ENCODE measurements around the gene WDPCP. TPM values are rescaled to one million over a fixed set of nuclear protein-coding genes. Genes with fewer than 3 reads are reported as not detected.
"Not testable (repeated sequence)": the region's sequence is repeated elsewhere in the genome, so short reads cannot be mapped to it uniquely, and the experiment has no call there.

Gene WDPCP
- total RNA-seq, 2 donors from 2014 or later, result 8.4 to 10.1 TPM

GRCh38 chr2:63572001-63572400 is 16.3 kb downstream of the WDPCP start:
- no peak overlapping the region for H3K27ac Mint-ChIP-seq
- ATAC-seq, result no peak
- H3K36me3 Mint-ChIP-seq, result peaks cover 26 to 42% of the 10 kb centered on the region in 2 donors
- DNase-seq (ENCODE audit: low spot score in 2 of 2), result no peak
- peaks cover 7 to 12% of the 10 kb centered on the region in 2 donors for H3K9me3 Mint-ChIP-seq

- DNase-seq (ENCODE audit: low spot score in 2 of 2), result no peak
- Mint-ChIP-seq H3K9me3 (peaks cover 12 to 14% of the 10 kb centered on the region in 2 donors), H3K36me3 (peaks cover 31 to 49% of the 10 kb centered on the region in 2 donors), H3K27ac (no peak overlapping the region)
- no peak for ATAC-seq
Measured at GRCh38 chr2:63571291-63571690, 17.0 kb downstream of the WDPCP start.

DNA sequence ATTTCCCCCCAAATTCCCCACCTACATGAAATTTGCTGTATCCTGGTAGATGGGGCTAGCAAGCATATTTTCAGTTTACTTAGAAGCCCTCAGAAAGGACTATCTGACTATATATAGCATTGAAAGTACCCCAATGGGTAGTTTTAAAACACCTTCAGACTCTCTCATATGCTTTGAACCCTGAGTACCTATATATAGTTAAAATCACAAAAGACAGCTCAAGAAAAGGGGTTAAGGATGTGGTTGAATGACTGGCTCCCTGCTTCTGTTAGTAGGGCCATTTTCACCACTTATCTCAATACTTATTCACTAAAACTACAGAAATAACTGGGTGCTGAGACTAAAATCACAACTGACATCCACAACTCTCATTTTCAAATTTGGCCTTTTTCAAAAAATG is 18.5 kb downstream of the WDPCP start:
- Mint-ChIP-seq H3K27ac (no peak overlapping the region), H3K36me3 (peaks cover 35 to 52% of the 10 kb centered on the region in 2 donors), H3K9me3 (peaks cover 14 to 19% of the 10 kb centered on the region in 2 donors)
- DNase-seq (ENCODE audit: low spot score in 2 of 2) (no peak), ATAC-seq (peak in 1 of 2 donors; percentile 48)

DNA sequence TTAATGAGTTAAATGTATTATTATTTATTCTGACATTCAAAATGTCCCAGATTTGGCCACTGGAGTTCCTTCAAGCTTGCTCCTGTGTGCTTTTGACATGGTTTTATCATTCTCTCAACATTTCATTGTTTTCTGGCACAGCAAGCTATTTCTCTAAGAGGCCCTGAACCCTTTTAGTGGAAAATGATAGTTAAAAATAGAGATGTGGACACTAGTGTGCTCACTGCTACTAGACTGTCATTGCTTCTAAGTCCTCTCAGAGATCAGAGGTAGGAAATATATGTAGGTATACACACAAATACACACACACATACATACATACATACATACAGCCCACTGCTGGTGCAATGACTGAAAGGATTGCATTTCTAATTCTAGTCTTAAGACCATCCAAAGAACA is 25.5 kb downstream of the WDPCP start:
- Mint-ChIP-seq H3K27ac (no peak overlapping the region), H3K36me3 (peaks cover 40 to 45% of the 10 kb centered on the region in 2 donors), H3K9me3 (peaks cover 14 to 23% of the 10 kb centered on the region in 2 donors)
- no peak for DNase-seq (ENCODE audit: low spot score in 2 of 2)
- ATAC-seq, result no peak

GRCh38 chr2:63558922-63559321 is 29.4 kb downstream of the WDPCP start:
- Mint-ChIP-seq H3K36me3 (peaks cover 48 to 51% of the 10 kb centered on the region in 2 donors), H3K9me3 (peaks cover 25 to 28% of the 10 kb centered on the region in 2 donors)
- not testable (repeated sequence) for ATAC-seq; H3K27ac Mint-ChIP-seq; DNase-seq (ENCODE audit: low spot score in 2 of 2)

DNA sequence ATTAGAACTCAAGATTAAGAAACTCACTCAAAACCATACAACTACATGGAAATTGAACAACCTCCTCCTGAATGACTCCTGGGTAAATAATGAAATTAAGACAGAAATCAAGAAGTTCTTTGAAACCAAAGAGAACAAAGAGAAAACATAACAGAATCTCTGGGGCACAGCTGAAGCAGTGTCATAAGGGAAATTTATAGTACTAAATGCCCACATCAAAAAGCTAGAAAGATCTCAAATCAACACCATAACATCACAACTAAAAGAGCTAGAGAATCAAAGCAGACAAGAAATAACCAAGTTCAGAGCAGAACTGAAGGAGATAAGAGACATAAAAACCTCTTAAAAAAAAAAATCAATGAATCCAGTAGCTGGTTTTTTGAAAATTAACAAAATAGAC is 30.5 kb downstream of the WDPCP start:
- Mint-ChIP-seq H3K36me3 (peaks cover 48 to 51% of the 10 kb centered on the region in 2 donors), H3K9me3 (peaks cover 25 to 28% of the 10 kb centered on the region in 2 donors), H3K27ac (peak overlapping the region in 1 of 2 donors; percentile 3)
- ATAC-seq, result peak in 1 of 2 donors; percentile 73
- DNase-seq (ENCODE audit: low spot score in 2 of 2), result not testable (repeated sequence)

- DNase-seq (ENCODE audit: low spot score in 2 of 2) (no peak), ATAC-seq (no peak)
- Mint-ChIP-seq H3K27ac (no peak overlapping the region), H3K36me3 (peaks cover 43% of the 10 kb centered on the region in 2 donors), H3K9me3 (peaks cover 22% of the 10 kb centered on the region in 2 donors)
Measured at GRCh38 chr2:63555931-63556330, 32.3 kb downstream of the WDPCP start.

DNA sequence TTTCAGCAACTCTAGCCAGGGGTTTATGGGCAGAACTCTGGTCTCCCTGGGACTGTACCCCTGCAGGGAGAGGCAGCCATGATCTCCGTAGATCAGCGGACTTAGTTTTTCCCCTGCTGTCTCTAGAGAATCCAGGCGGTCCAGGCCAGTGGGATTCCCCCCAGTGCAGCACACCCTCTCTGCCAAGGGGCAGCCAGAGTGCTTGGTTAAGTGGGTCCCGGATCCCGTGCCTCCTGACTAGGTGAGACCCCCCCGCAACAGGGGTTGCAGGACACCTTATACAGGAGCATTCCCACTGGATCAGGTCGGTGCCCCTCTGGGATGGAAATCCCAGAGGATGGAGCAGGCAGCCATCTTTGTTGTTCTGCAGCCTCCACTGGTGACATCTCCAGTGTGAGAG is 33.0 kb downstream of the WDPCP start:
- ATAC-seq, result no peak
- DNase-seq (ENCODE audit: low spot score in 2 of 2), result no peak
- Mint-ChIP-seq H3K27ac (no peak overlapping the region), H3K9me3 (peaks cover 20 to 24% of the 10 kb centered on the region in 2 donors), H3K36me3 (peaks cover 38 to 43% of the 10 kb centered on the region in 2 donors)

GRCh38 chr2:63553049-63553448 is 35.2 kb downstream of the WDPCP start:
- peaks cover 26 to 27% of the 10 kb centered on the region in 2 donors for H3K36me3 Mint-ChIP-seq
- no peak overlapping the region for H3K27ac Mint-ChIP-seq
- H3K9me3 Mint-ChIP-seq, result peaks cover 18 to 29% of the 10 kb centered on the region in 2 donors
- ATAC-seq (no peak), DNase-seq (ENCODE audit: low spot score in 2 of 2) (no peak)

- H3K36me3 Mint-ChIP-seq, result no peaks in the 10 kb centered on the region
- DNase-seq (ENCODE audit: low spot score in 2 of 2) (no peak), ATAC-seq (no peak)
- peaks cover 3% of the 10 kb centered on the region in 2 donors for H3K9me3 Mint-ChIP-seq
- H3K27ac Mint-ChIP-seq, result no peak overlapping the region
Measured at GRCh38 chr2:63545023-63545422, 43.3 kb downstream of the WDPCP start.

DNA sequence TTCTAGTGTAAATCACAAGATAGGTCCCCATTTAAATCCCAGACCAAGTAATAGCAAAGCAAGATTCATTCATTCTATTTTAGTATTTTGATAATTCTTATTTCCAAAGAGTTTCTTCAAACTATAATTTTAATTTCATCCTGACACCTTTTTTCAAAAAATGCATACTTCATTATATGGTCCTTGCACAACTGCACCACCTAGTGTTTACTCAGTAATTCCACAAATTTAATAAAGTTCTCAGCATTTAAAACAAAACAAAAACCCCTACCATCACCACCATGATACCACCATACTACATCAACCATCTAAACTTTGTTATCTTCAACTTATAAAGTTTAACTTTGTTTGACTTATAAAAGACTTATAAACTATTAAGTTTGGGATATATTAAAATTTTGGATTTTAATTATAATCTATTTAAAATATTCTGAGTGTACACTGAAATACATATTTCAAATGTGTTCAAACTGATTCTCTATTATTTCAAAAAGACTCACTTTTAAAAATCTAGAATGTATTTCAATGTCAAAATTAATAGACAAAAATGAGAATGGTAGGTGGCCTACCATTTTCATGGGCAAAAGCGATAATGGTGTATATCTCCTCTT is 44.2 kb downstream of the WDPCP start:
- Mint-ChIP-seq H3K36me3 (no peaks in the 10 kb centered on the region), H3K27ac (no peak overlapping the region), H3K9me3 (no peaks in the 10 kb centered on the region)
- DNase-seq (ENCODE audit: low spot score in 2 of 2), result no peak
- ATAC-seq, result no peak

DNA sequence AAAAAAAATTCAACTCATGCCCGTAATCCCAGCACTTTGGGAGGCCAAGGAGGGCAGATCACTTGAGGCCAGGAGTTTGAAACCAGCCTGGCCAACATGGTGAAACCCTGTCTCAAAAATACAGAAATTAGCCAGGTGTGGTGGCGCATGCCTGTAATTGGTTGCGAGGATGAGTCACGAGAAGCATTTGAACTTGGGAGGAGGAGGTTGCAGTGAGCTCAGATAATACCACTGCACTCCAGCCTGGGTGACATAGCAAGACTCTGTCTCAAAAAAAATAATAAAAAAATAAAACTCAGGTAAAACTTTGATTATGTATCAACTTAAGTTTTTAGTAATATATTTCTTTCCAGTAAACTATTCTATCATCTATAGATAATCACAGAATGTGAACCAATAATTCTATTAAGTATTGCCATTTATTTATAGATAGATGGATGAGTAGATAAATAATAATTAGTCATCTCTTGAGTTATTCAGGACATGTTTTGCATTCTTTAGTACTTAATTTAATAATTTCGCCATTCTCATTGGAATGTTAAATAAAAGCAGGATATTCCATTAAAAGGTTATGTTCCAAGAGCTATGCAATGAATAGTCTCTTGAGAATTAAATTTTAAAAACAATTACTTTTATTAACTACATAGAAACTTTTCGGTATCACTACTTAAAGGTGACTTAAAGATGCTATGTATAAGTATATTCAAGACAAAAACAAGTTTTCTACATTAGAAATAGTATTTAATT is 48.7 kb downstream of the WDPCP start:
- peaks cover 8 to 9% of the 10 kb centered on the region in 2 donors for H3K36me3 Mint-ChIP-seq
- peaks cover 7 to 8% of the 10 kb centered on the region in 2 donors for H3K9me3 Mint-ChIP-seq
- no peak overlapping the region for H3K27ac Mint-ChIP-seq
- ATAC-seq, result no peak
- DNase-seq (ENCODE audit: low spot score in 2 of 2), result no peak

DNA sequence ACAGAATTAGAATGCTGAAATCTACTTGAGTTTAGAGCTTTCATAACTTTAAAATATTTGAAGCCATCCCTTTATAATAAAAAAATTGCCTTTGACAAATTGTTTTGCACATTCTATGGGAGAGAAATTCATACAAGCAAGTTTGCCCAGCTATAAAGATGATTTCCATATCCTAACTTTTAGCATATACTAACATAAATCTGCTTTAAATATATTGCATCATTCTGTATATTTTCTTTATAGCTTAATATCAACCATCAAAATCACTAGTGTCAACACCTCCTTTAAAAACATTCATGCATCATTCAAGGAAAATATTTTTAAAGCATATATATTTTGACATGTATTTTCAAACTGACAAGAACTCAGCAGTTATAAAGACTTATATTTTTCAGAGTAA is 49.9 kb downstream of the WDPCP start:
- ATAC-seq, result no peak
- no peak for DNase-seq (ENCODE audit: low spot score in 2 of 2)
- Mint-ChIP-seq H3K9me3 (peaks cover 12 to 13% of the 10 kb centered on the region in 2 donors), H3K27ac (no peak overlapping the region), H3K36me3 (peaks cover 12% of the 10 kb centered on the region in 2 donors)

GRCh38 chr2:63537306-63537705 is 51.0 kb downstream of the WDPCP start:
- Mint-ChIP-seq H3K27ac (no peak overlapping the region), H3K36me3 (peaks cover 23% of the 10 kb centered on the region in 2 donors), H3K9me3 (peaks cover 18 to 21% of the 10 kb centered on the region in 2 donors)
- ATAC-seq (no peak), DNase-seq (ENCODE audit: low spot score in 2 of 2) (no peak)

- no peak for DNase-seq (ENCODE audit: low spot score in 2 of 2)
- peaks cover 33 to 46% of the 10 kb centered on the region in 2 donors for H3K36me3 Mint-ChIP-seq
Measured at GRCh38 chr2:63530704-63531279, 57.5 kb downstream of the WDPCP start.

GRCh38 chr2:63525905-63526304 is 62.4 kb downstream of the WDPCP start:
- DNase-seq (ENCODE audit: low spot score in 2 of 2), result no peak
- no peak overlapping the region for H3K27ac Mint-ChIP-seq
- H3K36me3 Mint-ChIP-seq, result peaks cover 39 to 42% of the 10 kb centered on the region in 2 donors
- H3K9me3 Mint-ChIP-seq, result peaks cover 26 to 40% of the 10 kb centered on the region in 2 donors
- no peak for ATAC-seq

More at GRCh38 chr2:63530704-63531279, 57.5 kb downstream of the WDPCP start:
- Mint-ChIP-seq H3K9me3 (peaks cover 24 to 29% of the 10 kb centered on the region in 2 donors), H3K27ac (no peak overlapping the region)
- no peak for ATAC-seq

DNA sequence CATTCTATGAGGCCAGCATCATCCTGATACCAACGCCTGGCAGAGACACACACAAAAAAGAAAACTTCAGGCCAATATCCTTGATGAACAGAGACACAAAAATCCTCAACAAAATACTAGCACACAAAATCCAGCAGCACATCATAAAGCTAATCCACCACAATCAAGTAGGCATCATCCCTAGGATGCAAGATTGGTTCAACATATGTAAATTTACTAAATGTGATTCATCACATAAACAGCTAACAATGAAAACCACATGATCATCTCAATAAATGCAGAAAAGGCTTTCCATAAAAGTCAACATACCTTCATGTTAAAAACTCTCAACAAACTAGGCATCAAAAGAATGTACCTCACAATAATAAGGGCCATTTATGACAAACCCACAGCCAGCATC is 65.3 kb downstream of the WDPCP start:
- H3K27ac Mint-ChIP-seq, result no peak overlapping the region
- peaks cover 32 to 49% of the 10 kb centered on the region in 2 donors for H3K36me3 Mint-ChIP-seq
- no peak for DNase-seq (ENCODE audit: low spot score in 2 of 2)
- no peak for ATAC-seq
- H3K9me3 Mint-ChIP-seq, result peaks cover 32 to 40% of the 10 kb centered on the region in 2 donors
